ENCODE results near the gene SULF2.

DNA sequence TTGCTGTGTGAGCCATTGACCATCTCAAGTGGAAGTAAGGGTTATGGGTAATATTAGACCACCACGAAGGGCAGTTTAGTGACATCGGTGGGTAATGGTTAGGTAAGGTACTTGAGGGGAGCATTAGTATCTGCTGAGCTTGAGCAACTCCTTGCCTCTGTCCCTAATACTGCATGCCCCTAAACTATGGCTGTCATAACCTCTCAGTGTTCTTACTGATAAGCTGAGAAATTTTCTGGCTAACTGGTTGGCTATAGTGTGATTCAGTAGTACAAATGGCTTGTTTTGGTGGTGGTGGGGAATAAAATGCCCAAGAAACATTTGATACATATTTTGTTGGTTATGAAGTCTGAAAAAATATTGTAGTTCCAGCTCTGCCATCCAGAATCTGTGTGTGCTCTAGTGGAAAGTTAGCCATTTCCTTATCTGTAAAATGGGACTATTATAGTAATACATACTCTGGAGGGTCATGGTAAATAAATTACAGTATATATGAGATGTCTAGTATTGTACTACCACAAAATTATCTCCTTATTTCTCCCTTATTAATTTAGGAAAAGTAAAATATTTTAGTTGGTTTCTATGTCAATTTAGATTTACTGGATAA, 170.5 kb downstream of the SULF2 start:
- no peak for TF ChIP-seq POLR2A (IDR thresholded peaks at IDR 0.05; ENCODE audit: borderline replicate concordance, extremely low read depth, insufficient read depth, insufficient read length)
- TF ChIP-seq, protein P1, sequence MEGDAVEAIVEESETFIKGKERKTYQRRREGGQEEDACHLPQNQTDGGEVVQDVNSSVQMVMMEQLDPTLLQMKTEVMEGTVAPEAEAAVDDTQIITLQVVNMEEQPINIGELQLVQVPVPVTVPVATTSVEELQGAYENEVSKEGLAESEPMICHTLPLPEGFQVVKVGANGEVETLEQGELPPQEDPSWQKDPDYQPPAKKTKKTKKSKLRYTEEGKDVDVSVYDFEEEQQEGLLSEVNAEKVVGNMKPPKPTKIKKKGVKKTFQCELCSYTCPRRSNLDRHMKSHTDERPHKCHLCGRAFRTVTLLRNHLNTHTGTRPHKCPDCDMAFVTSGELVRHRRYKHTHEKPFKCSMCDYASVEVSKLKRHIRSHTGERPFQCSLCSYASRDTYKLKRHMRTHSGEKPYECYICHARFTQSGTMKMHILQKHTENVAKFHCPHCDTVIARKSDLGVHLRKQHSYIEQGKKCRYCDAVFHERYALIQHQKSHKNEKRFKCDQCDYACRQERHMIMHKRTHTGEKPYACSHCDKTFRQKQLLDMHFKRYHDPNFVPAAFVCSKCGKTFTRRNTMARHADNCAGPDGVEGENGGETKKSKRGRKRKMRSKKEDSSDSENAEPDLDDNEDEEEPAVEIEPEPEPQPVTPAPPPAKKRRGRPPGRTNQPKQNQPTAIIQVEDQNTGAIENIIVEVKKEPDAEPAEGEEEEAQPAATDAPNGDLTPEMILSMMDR (IDR thresholded peaks at IDR 0.05 in 2 of 3, conservative IDR thresholded peaks at IDR 0.05 in 1 of 3; ENCODE audit: borderline replicate concordance in 1 of 3, insufficient read depth in 1 of 3, low read depth in 2 of 3, low read length in 2 of 3) = no peak
- no peak for TF ChIP-seq EZH2 (IDR thresholded peaks at IDR 0.05)
- TF ChIP-seq, protein P2, sequence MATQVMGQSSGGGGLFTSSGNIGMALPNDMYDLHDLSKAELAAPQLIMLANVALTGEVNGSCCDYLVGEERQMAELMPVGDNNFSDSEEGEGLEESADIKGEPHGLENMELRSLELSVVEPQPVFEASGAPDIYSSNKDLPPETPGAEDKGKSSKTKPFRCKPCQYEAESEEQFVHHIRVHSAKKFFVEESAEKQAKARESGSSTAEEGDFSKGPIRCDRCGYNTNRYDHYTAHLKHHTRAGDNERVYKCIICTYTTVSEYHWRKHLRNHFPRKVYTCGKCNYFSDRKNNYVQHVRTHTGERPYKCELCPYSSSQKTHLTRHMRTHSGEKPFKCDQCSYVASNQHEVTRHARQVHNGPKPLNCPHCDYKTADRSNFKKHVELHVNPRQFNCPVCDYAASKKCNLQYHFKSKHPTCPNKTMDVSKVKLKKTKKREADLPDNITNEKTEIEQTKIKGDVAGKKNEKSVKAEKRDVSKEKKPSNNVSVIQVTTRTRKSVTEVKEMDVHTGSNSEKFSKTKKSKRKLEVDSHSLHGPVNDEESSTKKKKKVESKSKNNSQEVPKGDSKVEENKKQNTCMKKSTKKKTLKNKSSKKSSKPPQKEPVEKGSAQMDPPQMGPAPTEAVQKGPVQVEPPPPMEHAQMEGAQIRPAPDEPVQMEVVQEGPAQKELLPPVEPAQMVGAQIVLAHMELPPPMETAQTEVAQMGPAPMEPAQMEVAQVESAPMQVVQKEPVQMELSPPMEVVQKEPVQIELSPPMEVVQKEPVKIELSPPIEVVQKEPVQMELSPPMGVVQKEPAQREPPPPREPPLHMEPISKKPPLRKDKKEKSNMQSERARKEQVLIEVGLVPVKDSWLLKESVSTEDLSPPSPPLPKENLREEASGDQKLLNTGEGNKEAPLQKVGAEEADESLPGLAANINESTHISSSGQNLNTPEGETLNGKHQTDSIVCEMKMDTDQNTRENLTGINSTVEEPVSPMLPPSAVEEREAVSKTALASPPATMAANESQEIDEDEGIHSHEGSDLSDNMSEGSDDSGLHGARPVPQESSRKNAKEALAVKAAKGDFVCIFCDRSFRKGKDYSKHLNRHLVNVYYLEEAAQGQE (IDR thresholded peaks at IDR 0.05; ENCODE audit: low read depth) = no peak
- no peak for TF ChIP-seq YY1 (IDR thresholded peaks at IDR 0.05; ENCODE audit: extremely low read depth, insufficient replicate concordance, low read depth, low read length)
- TF ChIP-seq POLR2AphosphoS5 (IDR thresholded peaks at IDR 0.05; ENCODE audit: low read depth, low read length) = no peak
- no peak for TF ChIP-seq SIN3A (IDR thresholded peaks at IDR 0.05; ENCODE audit: low read depth)
- TF ChIP-seq RAD21 (IDR thresholded peaks at IDR 0.05; ENCODE audit: low read depth) = no peak
- TF ChIP-seq CEBPB (IDR thresholded peaks at IDR 0.05; ENCODE audit: low read depth) = no peak
